HEK293 (cell line): ENCODE results near the gene TPSD1.

ENCODE experiments used
- CTCF ChIA-PET: fragments of 350-600 bp; formaldehyde crosslinking; extraction: SDS; loops from one replicate; lab custom pipeline; 2021; ENCODE audit warnings: antibody characterized with exemption; lab: Yijun Ruan, JAX
- POLR2A ChIA-PET: fragments of 300-600 bp; formaldehyde crosslinking; extraction: SDS; loops from one replicate; lab custom pipeline; 2020; ENCODE audit warnings: antibody characterized with exemption, inconsistent platforms; lab: Yijun Ruan, JAX
- H3K27ac ChIP-seq: fragments of 200-500 bp; sonication (Bioruptor generic); 2 replicates; pipeline ENCODE4 v1.5.1; 2014; ENCODE audit warnings: low read depth, low read length, control low read depth, inconsistent platforms; ENCODE audit errors: extremely low read depth
- H3K36me3 ChIP-seq, 2 experiments: fragments of 200-500 bp in 1 of 2; sonication (Bioruptor generic) in 1 of 2; 1 replicate in 1 of 2; 2 replicates in 1 of 2; pipeline ENCODE4 v1.5.1; 2014 to 2017; ENCODE audit warnings: inconsistent platforms in 2 of 2, low read length in 2 of 2; ENCODE audit not compliant: control insufficient read depth in 2 of 2, insufficient read depth in 1 of 2
- H3K4me1 ChIP-seq: fragments of 200-500 bp; sonication (Bioruptor generic); 2 replicates; pipeline ENCODE4 v1.5.1; 2014; ENCODE audit warnings: mild to moderate bottlenecking, low read length, inconsistent platforms; ENCODE audit not compliant: control insufficient read depth, insufficient read depth
- H3K4me3 ChIP-seq: 2 replicates; pipeline ENCODE4 v1.5.1; 2011; ENCODE audit warnings: low read depth, mild to moderate bottlenecking, control low read depth, low read length, moderate library complexity
- H3K9me3 ChIP-seq: fragments of 200-500 bp; sonication (Bioruptor generic); 2 replicates; pipeline ENCODE4 v1.5.1; 2014; ENCODE audit warnings: low read depth, low read length, inconsistent platforms; ENCODE audit not compliant: control insufficient read depth, insufficient read depth
- GLI4 ChIP-seq: fragments of 450-650 bp; formaldehyde crosslinking; IDR thresholded peaks from 2 replicates; pipeline ENCODE4 v1.5.1; 2016; ENCODE audit warnings: missing biosample characterization, missing genetic modification characterization
- PRDM10 ChIP-seq: fragments of 450-650 bp; formaldehyde crosslinking; IDR thresholded peaks from 2 replicates; pipeline ENCODE4 v1.5.1; 2016; ENCODE audit warnings: missing biosample characterization, missing genetic modification characterization
- REST ChIP-seq: fragments of 450-650 bp; formaldehyde crosslinking; IDR thresholded peaks from 2 replicates; pipeline ENCODE4 v1.5.1; 2016; ENCODE audit warnings: missing biosample characterization, missing genetic modification characterization
- ZFP41 ChIP-seq: fragments of 450-650 bp; formaldehyde crosslinking; IDR thresholded peaks from 2 replicates; pipeline ENCODE4 v1.5.1; 2016; ENCODE audit warnings: missing biosample characterization, missing genetic modification characterization, borderline replicate concordance
- ZNF10 ChIP-seq: fragments of 450-650 bp; formaldehyde crosslinking; IDR thresholded peaks from 2 replicates; pipeline ENCODE4 v1.5.1; 2017; ENCODE audit warnings: missing biosample characterization, missing genetic modification characterization
- ZNF23 ChIP-seq: fragments of 450-650 bp; formaldehyde crosslinking; IDR thresholded peaks from 2 replicates; pipeline ENCODE4 v1.5.1; 2016; ENCODE audit warnings: missing biosample characterization, missing genetic modification characterization, borderline replicate concordance
- ZNF280C ChIP-seq: fragments of 450-650 bp; formaldehyde crosslinking; IDR thresholded peaks from 2 replicates; pipeline ENCODE4 v1.5.1; 2016; ENCODE audit warnings: missing biosample characterization, missing genetic modification characterization
- ZNF280D ChIP-seq: fragments of 450-650 bp; formaldehyde crosslinking; IDR thresholded peaks from 2 replicates; pipeline ENCODE4 v1.5.1; 2016; ENCODE audit warnings: missing biosample characterization, missing genetic modification characterization
- ZNF292 ChIP-seq: fragments of 450-650 bp; formaldehyde crosslinking; IDR thresholded peaks from 2 replicates; pipeline ENCODE4 v1.5.1; 2016; ENCODE audit warnings: low read depth, missing biosample characterization, missing genetic modification characterization, borderline replicate concordance
- ZNF324 ChIP-seq: fragments of 450-650 bp; formaldehyde crosslinking; IDR thresholded peaks from 2 replicates; pipeline ENCODE4 v1.5.1; 2016; ENCODE audit warnings: missing biosample characterization, missing genetic modification characterization
- ZNF335 ChIP-seq: fragments of 450-650 bp; formaldehyde crosslinking; conservative IDR thresholded peaks from 2 replicates; pipeline ENCODE4 v1.5.1; 2016; ENCODE audit warnings: missing biosample characterization, missing genetic modification characterization
- ZNF558 ChIP-seq: fragments of 450-650 bp; formaldehyde crosslinking; IDR thresholded peaks from 2 replicates; pipeline ENCODE4 v1.5.1; 2016; ENCODE audit warnings: missing biosample characterization, missing genetic modification characterization
- ZNF560 ChIP-seq: fragments of 450-650 bp; formaldehyde crosslinking; IDR thresholded peaks from 2 replicates; pipeline ENCODE4 v1.5.1; 2017; ENCODE audit warnings: missing biosample characterization, missing genetic modification characterization, borderline replicate concordance
- ZNF561 ChIP-seq: fragments of 450-650 bp; IDR thresholded peaks from 2 replicates; pipeline ENCODE4 v1.5.1; 2018; ENCODE audit warnings: missing biosample characterization, missing genetic modification characterization, borderline replicate concordance
- ZNF571 ChIP-seq: fragments of 450-650 bp; formaldehyde crosslinking; IDR thresholded peaks from 2 replicates; pipeline ENCODE4 v1.5.0; 2017; ENCODE audit warnings: missing biosample characterization, missing genetic modification characterization
- ZNF600 ChIP-seq: fragments of 450-650 bp; formaldehyde crosslinking; IDR thresholded peaks from 2 replicates; pipeline ENCODE4 v1.5.1; 2016; ENCODE audit warnings: missing biosample characterization, missing genetic modification characterization
- ZNF623 ChIP-seq: fragments of 450-650 bp; formaldehyde crosslinking; IDR thresholded peaks from 2 replicates; pipeline ENCODE4 v1.5.1; 2016; ENCODE audit warnings: missing biosample characterization, missing genetic modification characterization
- ZNF660 ChIP-seq: fragments of 450-650 bp; IDR thresholded peaks from 2 replicates; pipeline ENCODE4 v1.5.1; 2018; ENCODE audit warnings: missing biosample characterization, mild to moderate bottlenecking, missing genetic modification characterization
- ZNF664 ChIP-seq: fragments of 450-650 bp; formaldehyde crosslinking; IDR thresholded peaks from 2 replicates; pipeline ENCODE4 v1.5.1; 2016; ENCODE audit warnings: missing biosample characterization, missing genetic modification characterization
- ZNF777 ChIP-seq: fragments of 450-650 bp; formaldehyde crosslinking; IDR thresholded peaks from 2 replicates; pipeline ENCODE4 v1.5.1; 2017; ENCODE audit warnings: missing biosample characterization, missing genetic modification characterization, borderline replicate concordance
- ZSCAN16 ChIP-seq: fragments of 450-650 bp; formaldehyde crosslinking; IDR thresholded peaks from 2 replicates; pipeline ENCODE4 v1.5.1; 2016; ENCODE audit warnings: missing biosample characterization, missing genetic modification characterization
- TF ChIP-seq, protein P1 (sequence below): fragments of 450-650 bp; formaldehyde crosslinking; IDR thresholded peaks from 2 replicates; pipeline ENCODE4 v1.5.1; 2016; ENCODE audit warnings: missing biosample characterization, missing genetic modification characterization

Gene TPSD1

GRCh38 chr16:1244881-1245280 is 11.0 kb upstream of the TPSD1 start:
- Histone ChIP-seq H3K36me3 (no peaks in the 10 kb centered on the region), H3K9me3 (no peaks in the 10 kb centered on the region), H3K4me1 (no peaks in the 10 kb centered on the region)
- POLR2A ChIA-PET, result no interaction called here
- CTCF ChIA-PET, result no interaction called here
- no peak for TF ChIP-seq ZNF600 (tag by site-specific recombination)
- no peak for TF ChIP-seq ZNF664 (tag by site-specific recombination)
- TF ChIP-seq ZNF558 (tag by site-specific recombination), result no peak
- no peak for TF ChIP-seq ZSCAN16
- TF ChIP-seq ZNF324 (tag by site-specific recombination), result no peak
- TF ChIP-seq GLI4 (tag by site-specific recombination), result no peak
- TF ChIP-seq, all 188 proteins: peak for 0
- no peak overlapping the region for H3K4me3 ChIP-seq
- no peak overlapping the region for H3K27ac ChIP-seq

DNA sequence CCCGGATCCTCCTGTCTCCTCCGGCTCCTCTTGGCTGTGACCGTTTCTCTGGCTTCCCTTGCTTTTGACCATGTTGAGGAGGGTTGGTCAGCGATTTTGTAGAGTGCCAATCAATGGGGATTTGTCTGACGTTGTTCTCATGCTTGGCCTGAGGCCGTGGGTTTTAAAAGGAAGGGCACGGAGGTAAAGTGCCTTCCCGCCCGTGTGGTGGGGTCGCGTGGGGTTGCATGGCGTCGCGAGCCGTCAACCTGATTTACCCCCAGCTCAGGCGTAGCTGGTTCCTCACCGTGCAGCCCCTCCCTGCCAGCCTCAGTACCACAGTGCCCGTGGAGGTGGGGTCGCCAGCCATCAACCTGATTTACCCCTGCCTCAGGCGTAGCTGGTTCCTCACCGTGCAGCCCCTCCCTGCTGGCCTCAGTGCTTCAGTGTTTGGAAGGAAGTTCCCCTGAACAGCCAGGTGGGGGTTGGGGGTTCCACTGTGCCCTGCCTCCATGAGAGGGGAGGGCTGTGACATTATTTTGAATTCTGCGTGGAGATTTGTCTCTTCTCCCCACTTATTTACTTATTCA is 10.3 kb upstream of the TPSD1 start:
- H3K9me3 ChIP-seq, result no peaks in the 10 kb centered on the region
- no peak overlapping the region for H3K4me3 ChIP-seq
- H3K36me3 ChIP-seq, result no peaks in the 10 kb centered on the region
- ChIA-PET POLR2A (no interaction called here), CTCF (interaction anchor here (0.6 kb wide), 1 partner anchor 173 kb away, joined by 4 read pairs; no protein-coding TSS in a partner anchor)
- no peak overlapping the region for H3K27ac ChIP-seq
- H3K4me1 ChIP-seq, result no peaks in the 10 kb centered on the region
- TF ChIP-seq, protein P1, sequence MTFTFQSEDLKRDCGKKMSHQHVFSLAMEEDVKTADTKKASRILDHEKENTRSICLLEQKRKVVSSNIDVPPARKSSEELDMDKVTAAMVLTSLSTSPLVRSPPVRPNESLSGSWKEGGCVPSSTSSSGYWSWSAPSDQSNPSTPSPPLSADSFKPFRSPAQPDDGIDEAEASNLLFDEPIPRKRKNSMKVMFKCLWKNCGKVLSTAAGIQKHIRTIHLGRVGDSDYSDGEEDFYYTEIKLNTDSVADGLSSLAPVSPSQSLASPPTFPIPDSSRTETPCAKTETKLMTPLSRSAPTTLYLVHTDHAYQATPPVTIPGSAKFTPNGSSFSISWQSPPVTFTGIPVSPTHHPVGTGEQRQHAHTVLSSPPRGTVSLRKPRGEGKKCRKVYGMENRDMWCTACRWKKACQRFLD (tag by site-specific recombination), result no peak
- TF ChIP-seq ZNF623, result no peak
- TF ChIP-seq ZNF292 (tag by site-specific recombination), result no peak
- TF ChIP-seq PRDM10 (tag by site-specific recombination), result no peak
- TF ChIP-seq ZNF660 (tag by site-specific recombination), result no peak
- TF ChIP-seq REST (tag by site-specific recombination), result no peak
- TF ChIP-seq ZNF10 (tag by site-specific recombination), result no peak
- TF ChIP-seq ZNF280D, result no peak
- TF ChIP-seq ZNF777 (tag by site-specific recombination), result no peak
- TF ChIP-seq ZNF23 (tag by site-specific recombination), result no peak
- TF ChIP-seq ZNF560 (tag by site-specific recombination), result no peak
- TF ChIP-seq ZNF280C, result no peak
- no peak for TF ChIP-seq ZNF561 (tag by site-specific recombination)
- no peak for TF ChIP-seq ZNF335 (tag by site-specific recombination)
- no peak for TF ChIP-seq ZFP41 (tag by site-specific recombination)
- no peak for TF ChIP-seq ZNF571 (tag by site-specific recombination)
